PC-9 (cell line): Measurements from ENCODE around the gene PITX2.

Experiments used
- CTCF ChIP-seq: fragments of 200-600 bp; sonication (generic); conservative IDR thresholded peaks from 2 replicates; pipeline ENCODE4 v1.6.1; 2017; ENCODE audit warnings: mixed run types, antibody characterized with exemption, mild to moderate bottlenecking, moderate library complexity
- EZH2 ChIP-seq: fragments of 200-600 bp; sonication (generic); IDR thresholded peaks from 2 replicates; pipeline ENCODE4 v1.8.0; 2017; ENCODE audit warnings: antibody characterized with exemption, low read depth

- TF ChIP-seq CTCF: no peak
- no peak for TF ChIP-seq EZH2
Observed at GRCh38 chr4:110615353-110616237, 7.3 kb downstream of the PITX2 start.
